HEK293T (cell line): ENCODE results near the gene STARD3NL.
"Not testable (repeated sequence)": the region's sequence is repeated elsewhere in the genome, so short reads cannot be mapped to it uniquely, and the experiment has no call there.

Experiments used
- CTCF ChIA-PET: fragments of 350-600 bp; formaldehyde crosslinking; extraction: SDS; loops from one replicate; lab custom pipeline; 2021; ENCODE audit warnings: antibody characterized with exemption, inconsistent platforms; lab: Yijun Ruan, JAX
- POLR2A ChIA-PET: fragments of 350-600 bp; formaldehyde crosslinking; extraction: SDS; loops from one replicate; lab custom pipeline; 2020; ENCODE audit warnings: antibody characterized with exemption, inconsistent platforms; lab: Yijun Ruan, JAX
- DNase-seq: peaks from one replicate; pipeline ENCODE4 v3.0.0; 2012; ENCODE audit warnings: mixed read lengths; ENCODE audit errors: extremely low spot score
- ARNT ChIP-seq: fragments of 450-650 bp; IDR thresholded peaks from 2 replicates; pipeline ENCODE4 v1.6.1; 2017; ENCODE audit warnings: mild to moderate bottlenecking
- BHLHE40 ChIP-seq: fragments of 450-650 bp; IDR thresholded peaks from 2 replicates; pipeline ENCODE4 v1.6.1; 2016; ENCODE audit warnings: mild to moderate bottlenecking, moderate library complexity, borderline replicate concordance
- CTBP1 ChIP-seq: fragments of 450-650 bp; IDR thresholded peaks from 2 replicates; pipeline ENCODE4 v1.6.1; 2016; ENCODE audit warnings: borderline replicate concordance
- ELF4 ChIP-seq: fragments of 450-650 bp; IDR thresholded peaks from 2 replicates; pipeline ENCODE4 v1.6.1; 2017; ENCODE audit warnings: antibody characterized with exemption
- FOXA1 ChIP-seq: fragments of 450-650 bp; IDR thresholded peaks from 2 replicates; pipeline ENCODE4 v1.6.1; 2016; ENCODE audit warnings: mild to moderate bottlenecking
- FOXK2 ChIP-seq: fragments of 450-650 bp; IDR thresholded peaks from 2 replicates; pipeline ENCODE4 v1.6.1; 2016; ENCODE audit warnings: mild to moderate bottlenecking
- FOXM1 ChIP-seq: fragments of 450-650 bp; IDR thresholded peaks from 2 replicates; pipeline ENCODE4 v1.6.1; 2017; ENCODE audit warnings: mild to moderate bottlenecking, borderline replicate concordance
- HDGF ChIP-seq: fragments of 450-650 bp; IDR thresholded peaks from 2 replicates; pipeline ENCODE4 v1.6.1; 2017; ENCODE audit warnings: antibody characterized with exemption, borderline replicate concordance
- L3MBTL2 ChIP-seq: fragments of 450-650 bp; conservative IDR thresholded peaks from 2 replicates; pipeline ENCODE4 v1.6.1; 2016; ENCODE audit warnings: mild to moderate bottlenecking
- LEF1 ChIP-seq: fragments of 450-650 bp; IDR thresholded peaks from 2 replicates; pipeline ENCODE4 v1.6.1; 2017; ENCODE audit warnings: mild to moderate bottlenecking, borderline replicate concordance
- NFRKB ChIP-seq: fragments of 450-650 bp; IDR thresholded peaks from 2 replicates; pipeline ENCODE4 v1.6.1; 2016; ENCODE audit warnings: mild to moderate bottlenecking, moderate library complexity
- PKNOX1 ChIP-seq: fragments of 450-650 bp; IDR thresholded peaks from 2 replicates; pipeline ENCODE4 v1.6.1; 2016
- SP1 ChIP-seq: fragments of 450-650 bp; IDR thresholded peaks from 2 replicates; pipeline ENCODE4 v1.6.1; 2017
- SUZ12 ChIP-seq: fragments of 450-650 bp; IDR thresholded peaks from 2 replicates; pipeline ENCODE4 v1.6.1; 2016; ENCODE audit warnings: mild to moderate bottlenecking
- TARDBP ChIP-seq: fragments of 450-650 bp; IDR thresholded peaks from 2 replicates; pipeline ENCODE4 v1.6.1; 2016
- ZNF384 ChIP-seq: fragments of 450-650 bp; IDR thresholded peaks from 2 replicates; pipeline ENCODE4 v1.6.1; 2016

STARD3NL gene

GRCh38 chr7:38232502-38233366 is 54.7 kb downstream of the STARD3NL start:
- POLR2A ChIA-PET: no interaction called here
- TF ChIP-seq HDGF: no peak
- TF ChIP-seq CTBP1: no peak
- TF ChIP-seq ZNF384: no peak
- no peak for TF ChIP-seq PKNOX1
- no peak for TF ChIP-seq LEF1
- TF ChIP-seq ELF4: no peak
- TF ChIP-seq NFRKB: no peak
- TF ChIP-seq FOXM1: no peak
- no peak for TF ChIP-seq FOXK2
- no peak for TF ChIP-seq TARDBP
- TF ChIP-seq SUZ12: no peak
- TF ChIP-seq BHLHE40: no peak
- TF ChIP-seq FOXA1: no peak
- no peak for TF ChIP-seq ARNT
- TF ChIP-seq L3MBTL2: no peak

GRCh38 chr7:38234759-38235158 is 56.7 kb downstream of the STARD3NL start:
- DNase-seq, POLR2A ChIA-PET: not testable (repeated sequence)
- CTCF ChIA-PET: interaction anchor here (1.1 to 1.8 kb wide), 2 partner anchors 19 to 100 kb away, joined by 4 to 7 read pairs; no protein-coding TSS in a partner anchor

More at GRCh38 chr7:38232502-38233366, 54.7 kb downstream of the STARD3NL start:
- DNase-seq: no peak
- CTCF ChIA-PET: no interaction called here

GRCh38 chr7:38235606-38236005 is 57.6 kb downstream of the STARD3NL start:
- no peak for DNase-seq
- TF ChIP-seq NFRKB (no peak), HDGF (no peak), FOXA1 (no peak), LEF1 (no peak), FOXM1 (no peak)
- POLR2A ChIA-PET: no interaction called here
- CTCF ChIA-PET: interaction anchor here (1.1 to 1.8 kb wide), 2 partner anchors 20 to 100 kb away, joined by 4 to 7 read pairs; no protein-coding TSS in a partner anchor

GRCh38 chr7:38239129-38239528 is 61.1 kb downstream of the STARD3NL start:
- POLR2A ChIA-PET, CTCF ChIA-PET, DNase-seq: not testable (repeated sequence)

GRCh38 chr7:38241071-38241470 is 63.0 kb downstream of the STARD3NL start:
- no peak for DNase-seq
- TF ChIP-seq L3MBTL2: no peak
- no peak for TF ChIP-seq ZNF384
- no peak for TF ChIP-seq SP1
- no peak for TF ChIP-seq BHLHE40
- no peak for TF ChIP-seq ELF4
- TF ChIP-seq LEF1: no peak
- TF ChIP-seq ARNT: no peak
- TF ChIP-seq SUZ12: no peak
- no peak for TF ChIP-seq NFRKB
- no peak for TF ChIP-seq TARDBP
- no peak for TF ChIP-seq FOXM1
- no peak for TF ChIP-seq CTBP1
- TF ChIP-seq PKNOX1: no peak
- TF ChIP-seq FOXK2: no peak
- no peak for TF ChIP-seq FOXA1
- TF ChIP-seq HDGF: no peak
- POLR2A ChIA-PET: no interaction called here
- CTCF ChIA-PET: no interaction called here

GRCh38 chr7:38242814-38243213 is 64.8 kb downstream of the STARD3NL start:
- TF ChIP-seq PKNOX1 (no peak), HDGF (no peak), FOXM1 (no peak), FOXA1 (no peak), FOXK2 (no peak), TARDBP (no peak), BHLHE40 (no peak), LEF1 (no peak), NFRKB (no peak), SP1 (no peak), L3MBTL2 (no peak), ZNF384 (no peak), CTBP1 (no peak), SUZ12 (no peak), ELF4 (no peak), ARNT (no peak)
- ChIA-PET CTCF (no interaction called here), POLR2A (no interaction called here)
- no peak for DNase-seq

GRCh38 chr7:38243345-38243744 is 65.3 kb downstream of the STARD3NL start:
- CTCF ChIA-PET, POLR2A ChIA-PET, DNase-seq: not testable (repeated sequence)
